ENCODE measurements around the gene HACD2.
"Not testable (repeated sequence)": the region's sequence is repeated elsewhere in the genome, so short reads cannot be mapped to it uniquely, and the experiment has no call there.

Gene HACD2

GRCh38 chr3:123622766-123623165 lies 37.9 kb upstream of the HACD2 start:
- Histone ChIP-seq H3K4me1 (ENCODE audit: control insufficient read depth, insufficient read depth, low read length) (peaks cover 5% of the 10 kb centered on the region), H3K36me3 (ENCODE audit: control insufficient read depth, insufficient read depth, low read length) (no peaks in the 10 kb centered on the region), H3K9me3 (ENCODE audit: control insufficient read depth, low read length) (no peaks in the 10 kb centered on the region), H3K27me3 (ENCODE audit: control insufficient read depth, insufficient read depth, low read length) (no peaks in the 10 kb centered on the region), H3K9ac (ENCODE audit: low read length) (no peak overlapping the region), H3K4me3 (ENCODE audit: low read length) (no peak overlapping the region)

- H3K9me3 ChIP-seq (ENCODE audit: control insufficient read depth, low read length), result no peaks in the 10 kb centered on the region
- no peaks in the 10 kb centered on the region for H3K27me3 ChIP-seq (ENCODE audit: control insufficient read depth, insufficient read depth, low read length)
- H3K36me3 ChIP-seq (ENCODE audit: control insufficient read depth, insufficient read depth, low read length), result no peaks in the 10 kb centered on the region
- no peak overlapping the region for H3K9ac ChIP-seq (ENCODE audit: low read length)
- no peak overlapping the region for H3K4me3 ChIP-seq (ENCODE audit: low read length)
- H3K4me1 ChIP-seq (ENCODE audit: control insufficient read depth, insufficient read depth, low read length), result peaks cover 5% of the 10 kb centered on the region
Observed at GRCh38 chr3:123621850-123622189, 37.0 kb upstream of the HACD2 start.

- Histone ChIP-seq H3K9me3 (ENCODE audit: control insufficient read depth, low read length) (no peaks in the 10 kb centered on the region), H3K27me3 (ENCODE audit: control insufficient read depth, insufficient read depth, low read length) (no peaks in the 10 kb centered on the region), H3K4me3 (ENCODE audit: low read length) (no peak overlapping the region), H3K36me3 (ENCODE audit: control insufficient read depth, insufficient read depth, low read length) (no peaks in the 10 kb centered on the region), H3K4me1 (ENCODE audit: control insufficient read depth, insufficient read depth, low read length) (peaks cover 5% of the 10 kb centered on the region), H3K9ac (ENCODE audit: low read length) (no peak overlapping the region)
Observed at GRCh38 chr3:123621186-123621849, 36.5 kb upstream of the HACD2 start.

GRCh38 chr3:123620343-123620742 lies 35.5 kb upstream of the HACD2 start:
- Histone ChIP-seq H3K36me3 (ENCODE audit: control insufficient read depth, insufficient read depth, low read length) (no peaks in the 10 kb centered on the region), H3K9me3 (ENCODE audit: control insufficient read depth, low read length) (no peaks in the 10 kb centered on the region), H3K4me3 (ENCODE audit: low read length) (no peak overlapping the region), H3K4me1 (ENCODE audit: control insufficient read depth, insufficient read depth, low read length) (peaks cover 5% of the 10 kb centered on the region), H3K27me3 (ENCODE audit: control insufficient read depth, insufficient read depth, low read length) (no peaks in the 10 kb centered on the region), H3K9ac (ENCODE audit: low read length) (no peak overlapping the region)

GRCh38 chr3:123618768-123619484 lies 34.1 kb upstream of the HACD2 start:
- H3K4me3 ChIP-seq (ENCODE audit: low read length), result no peak overlapping the region
- H3K4me1 ChIP-seq (ENCODE audit: control insufficient read depth, insufficient read depth, low read length), result peaks cover 5% of the 10 kb centered on the region
- H3K27me3 ChIP-seq (ENCODE audit: control insufficient read depth, insufficient read depth, low read length), result no peaks in the 10 kb centered on the region
- no peaks in the 10 kb centered on the region for H3K36me3 ChIP-seq (ENCODE audit: control insufficient read depth, insufficient read depth, low read length)
- no peaks in the 10 kb centered on the region for H3K9me3 ChIP-seq (ENCODE audit: control insufficient read depth, low read length)
- no peak overlapping the region for H3K9ac ChIP-seq (ENCODE audit: low read length)

- Histone ChIP-seq H3K9me3 (ENCODE audit: control insufficient read depth, low read length) (no peaks in the 10 kb centered on the region), H3K36me3 (ENCODE audit: control insufficient read depth, insufficient read depth, low read length) (no peaks in the 10 kb centered on the region), H3K4me3 (ENCODE audit: low read length) (no peak overlapping the region), H3K9ac (ENCODE audit: low read length) (no peak overlapping the region), H3K4me1 (ENCODE audit: control insufficient read depth, insufficient read depth, low read length) (peaks cover 5% of the 10 kb centered on the region), H3K27me3 (ENCODE audit: control insufficient read depth, insufficient read depth, low read length) (no peaks in the 10 kb centered on the region)
Observed at GRCh38 chr3:123618076-123618708, 33.3 kb upstream of the HACD2 start.

GRCh38 chr3:123616593-123616992 lies 31.7 kb upstream of the HACD2 start:
- Histone ChIP-seq H3K27me3 (ENCODE audit: control insufficient read depth, insufficient read depth, low read length) (no peaks in the 10 kb centered on the region), H3K4me3 (ENCODE audit: low read length) (no peak overlapping the region), H3K4me1 (ENCODE audit: control insufficient read depth, insufficient read depth, low read length) (peaks cover 5% of the 10 kb centered on the region), H3K9ac (ENCODE audit: low read length) (no peak overlapping the region), H3K36me3 (ENCODE audit: control insufficient read depth, insufficient read depth, low read length) (no peaks in the 10 kb centered on the region), H3K9me3 (ENCODE audit: control insufficient read depth, low read length) (no peaks in the 10 kb centered on the region)

- Histone ChIP-seq H3K36me3 (ENCODE audit: control insufficient read depth, insufficient read depth, low read length) (no peaks in the 10 kb centered on the region), H3K9me3 (ENCODE audit: control insufficient read depth, low read length) (no peaks in the 10 kb centered on the region), H3K9ac (ENCODE audit: low read length) (no peak overlapping the region), H3K27me3 (ENCODE audit: control insufficient read depth, insufficient read depth, low read length) (no peaks in the 10 kb centered on the region), H3K4me1 (ENCODE audit: control insufficient read depth, insufficient read depth, low read length) (no peaks in the 10 kb centered on the region), H3K4me3 (ENCODE audit: low read length) (no peak overlapping the region)
Observed at GRCh38 chr3:123613543-123613942, 28.7 kb upstream of the HACD2 start.

GRCh38 chr3:123611674-123612073 lies 26.8 kb upstream of the HACD2 start:
- H3K4me1 ChIP-seq (ENCODE audit: control insufficient read depth, insufficient read depth, low read length); H3K9ac ChIP-seq (ENCODE audit: low read length); H3K4me3 ChIP-seq (ENCODE audit: low read length); H3K9me3 ChIP-seq (ENCODE audit: control insufficient read depth, low read length); H3K36me3 ChIP-seq (ENCODE audit: control insufficient read depth, insufficient read depth, low read length); H3K27me3 ChIP-seq (ENCODE audit: control insufficient read depth, insufficient read depth, low read length): not testable (repeated sequence)

GRCh38 chr3:123611082-123611481 lies 26.2 kb upstream of the HACD2 start:
- no peak overlapping the region for H3K9ac ChIP-seq (ENCODE audit: low read length)
- no peaks in the 10 kb centered on the region for H3K36me3 ChIP-seq (ENCODE audit: control insufficient read depth, insufficient read depth, low read length)
- H3K27me3 ChIP-seq (ENCODE audit: control insufficient read depth, insufficient read depth, low read length), result no peaks in the 10 kb centered on the region
- no peaks in the 10 kb centered on the region for H3K4me1 ChIP-seq (ENCODE audit: control insufficient read depth, insufficient read depth, low read length)
- no peak overlapping the region for H3K4me3 ChIP-seq (ENCODE audit: low read length)
- H3K9me3 ChIP-seq (ENCODE audit: control insufficient read depth, low read length), result no peaks in the 10 kb centered on the region

GRCh38 chr3:123610331-123610730 lies 25.5 kb upstream of the HACD2 start:
- no peaks in the 10 kb centered on the region for H3K36me3 ChIP-seq (ENCODE audit: control insufficient read depth, insufficient read depth, low read length)
- no peaks in the 10 kb centered on the region for H3K4me1 ChIP-seq (ENCODE audit: control insufficient read depth, insufficient read depth, low read length)
- no peak overlapping the region for H3K9ac ChIP-seq (ENCODE audit: low read length)
- no peaks in the 10 kb centered on the region for H3K27me3 ChIP-seq (ENCODE audit: control insufficient read depth, insufficient read depth, low read length)
- no peak overlapping the region for H3K4me3 ChIP-seq (ENCODE audit: low read length)
- no peaks in the 10 kb centered on the region for H3K9me3 ChIP-seq (ENCODE audit: control insufficient read depth, low read length)

GRCh38 chr3:123609063-123609462 lies 24.2 kb upstream of the HACD2 start:
- Histone ChIP-seq H3K4me3 (ENCODE audit: low read length) (no peak overlapping the region), H3K27me3 (ENCODE audit: control insufficient read depth, insufficient read depth, low read length) (no peaks in the 10 kb centered on the region), H3K4me1 (ENCODE audit: control insufficient read depth, insufficient read depth, low read length) (peaks cover 9% of the 10 kb centered on the region), H3K9me3 (ENCODE audit: control insufficient read depth, low read length) (no peaks in the 10 kb centered on the region), H3K36me3 (ENCODE audit: control insufficient read depth, insufficient read depth, low read length) (no peaks in the 10 kb centered on the region), H3K9ac (ENCODE audit: low read length) (no peak overlapping the region)

Data from mucosa of stomach (tissue), 1 donor.